Measurements from ENCODE around the gene POLR2H.
A peak's percentile ranks its signal among the peaks of the same experiment; 100 is the strongest.

The POLR2H gene

DNA sequence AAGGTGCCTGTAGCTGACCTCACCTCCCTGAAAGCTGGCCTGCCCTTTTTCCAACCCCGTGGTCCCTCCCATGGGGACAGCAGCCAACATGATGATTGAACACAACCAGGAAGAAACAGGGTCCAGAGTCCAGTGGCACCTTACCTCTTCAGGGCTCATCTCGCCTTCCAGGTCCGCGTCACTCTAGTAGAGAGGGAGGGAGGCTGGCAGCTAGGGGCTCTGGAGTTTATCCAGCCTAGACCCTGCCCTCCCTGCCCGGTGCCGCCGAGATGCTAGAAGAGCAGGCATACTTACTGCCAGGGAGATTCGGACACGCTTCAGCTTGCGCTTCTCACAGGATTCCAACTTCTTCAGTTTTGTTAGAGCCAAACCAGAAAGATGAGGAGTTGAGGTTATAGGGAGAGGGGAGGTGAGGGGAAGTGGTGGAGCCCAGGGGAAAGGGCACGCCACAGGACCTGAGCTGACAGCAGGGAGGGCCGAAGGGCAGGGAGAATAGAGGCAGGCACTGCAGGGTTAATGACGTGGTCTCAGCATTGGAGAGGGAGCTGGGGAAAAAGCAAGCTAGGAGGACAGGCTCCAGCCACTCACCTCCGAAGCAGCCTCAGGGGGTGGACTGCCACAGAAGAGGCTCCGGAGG lies 9.2 kb upstream of the POLR2H start:
- peak; percentile 37 for DNase-seq (ENCODE audit: low spot score)

DNA sequence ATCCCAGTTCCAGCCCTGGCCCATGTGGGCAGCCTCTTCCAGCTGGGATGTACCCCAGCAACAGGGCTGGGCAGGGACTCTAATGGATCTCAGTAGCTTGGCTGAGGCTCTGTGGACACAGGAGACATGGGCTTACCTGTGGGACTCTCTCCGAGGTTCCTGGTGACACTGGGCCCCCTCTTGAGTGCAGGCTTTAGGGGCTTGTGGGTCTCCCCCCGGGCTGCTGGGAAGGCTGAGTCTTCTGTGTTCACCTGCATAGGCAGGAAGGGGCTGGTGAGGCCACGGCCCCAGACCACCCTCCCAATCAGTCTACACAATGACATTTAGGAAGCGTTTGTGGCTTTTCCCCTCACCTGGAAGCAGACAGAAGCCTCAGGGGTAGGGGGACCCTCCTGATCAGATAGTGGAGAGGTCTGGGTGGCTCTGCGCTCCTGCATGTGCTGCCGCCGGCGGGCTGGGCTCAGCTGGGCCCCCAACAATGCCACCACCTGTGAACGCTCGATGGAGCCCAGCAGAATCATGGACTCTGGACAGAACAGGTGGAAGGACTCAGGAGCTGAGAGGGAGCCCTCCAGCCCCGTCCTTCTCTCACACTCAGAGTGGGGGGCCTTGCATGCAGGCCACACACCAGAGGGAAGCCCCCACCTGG lies 8.5 kb upstream of the POLR2H start:
- no peak for DNase-seq (ENCODE audit: low spot score)

DNA sequence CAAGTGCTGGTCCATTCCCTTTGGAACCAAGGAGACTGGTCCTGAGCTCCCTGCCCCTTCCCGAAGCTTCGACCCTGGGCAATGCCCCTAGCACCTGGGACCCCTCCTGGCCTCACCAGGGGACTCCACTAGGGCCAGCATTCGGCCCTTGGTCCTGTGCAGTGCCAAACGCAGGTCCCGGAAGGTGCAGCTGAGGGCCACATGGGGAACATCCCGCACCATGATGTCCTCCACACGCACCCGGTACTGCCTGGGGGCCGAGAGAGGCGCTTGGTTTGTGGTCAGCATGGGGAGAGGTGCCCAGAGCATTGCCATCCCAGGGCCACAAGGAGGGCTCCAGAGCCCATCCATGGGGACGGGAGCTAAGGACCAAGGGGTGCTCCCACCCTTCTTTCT lies 8.0 kb upstream of the POLR2H start:
- DNase-seq (ENCODE audit: low spot score) = no peak

DNA sequence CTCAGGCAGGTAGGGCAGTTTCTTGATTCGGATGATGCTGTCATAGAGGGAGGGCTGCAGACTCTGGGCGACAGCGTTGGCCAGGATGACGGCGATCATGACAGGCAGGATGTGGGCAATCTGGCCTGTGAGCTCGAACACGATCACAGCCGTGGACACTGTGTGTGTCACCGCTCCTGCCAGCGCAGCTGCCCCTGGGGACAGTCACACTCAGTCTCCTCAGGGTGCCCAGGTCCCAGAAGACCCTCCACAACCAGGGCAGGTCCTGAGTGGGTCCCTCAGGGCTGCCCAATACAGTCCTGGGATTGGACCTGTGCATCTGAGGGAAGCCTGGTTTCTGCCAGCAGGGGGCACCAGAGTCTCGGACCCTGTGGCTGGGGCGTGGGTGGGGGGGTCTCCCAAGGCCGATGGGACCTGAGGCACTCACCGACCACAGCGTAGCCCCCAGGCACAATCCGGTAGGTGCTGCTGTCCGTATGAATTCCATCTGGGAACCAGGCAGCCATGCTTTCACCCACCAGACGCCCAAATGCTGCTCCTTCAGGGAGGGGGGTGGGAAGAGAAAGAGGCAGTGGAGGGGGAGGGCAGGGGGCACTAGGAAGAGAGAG lies 7.3 kb upstream of the POLR2H start:
- DNase-seq (ENCODE audit: low spot score) = no peak

DNA sequence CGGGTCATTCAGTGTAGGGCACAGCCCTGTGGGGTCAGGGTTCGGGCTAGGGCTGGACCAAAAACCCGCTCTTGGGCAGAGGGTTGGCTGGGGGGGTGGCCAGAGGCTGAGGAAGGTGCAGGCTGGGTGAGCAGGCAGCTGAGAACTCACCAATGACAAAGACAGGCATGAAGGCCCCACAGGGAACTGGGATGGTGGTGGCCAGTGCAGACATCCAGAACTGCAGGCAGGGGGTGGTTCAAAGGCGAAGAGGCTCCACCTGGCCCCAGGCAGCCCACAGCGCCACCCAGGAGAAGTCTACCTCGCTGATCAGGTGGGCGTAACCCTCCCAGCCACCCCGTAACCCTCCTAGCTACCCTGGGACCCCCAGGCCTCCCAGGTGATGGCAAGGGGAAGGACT lies 6.8 kb upstream of the POLR2H start:
- peak; percentile 50 for DNase-seq (ENCODE audit: low spot score)

DNA sequence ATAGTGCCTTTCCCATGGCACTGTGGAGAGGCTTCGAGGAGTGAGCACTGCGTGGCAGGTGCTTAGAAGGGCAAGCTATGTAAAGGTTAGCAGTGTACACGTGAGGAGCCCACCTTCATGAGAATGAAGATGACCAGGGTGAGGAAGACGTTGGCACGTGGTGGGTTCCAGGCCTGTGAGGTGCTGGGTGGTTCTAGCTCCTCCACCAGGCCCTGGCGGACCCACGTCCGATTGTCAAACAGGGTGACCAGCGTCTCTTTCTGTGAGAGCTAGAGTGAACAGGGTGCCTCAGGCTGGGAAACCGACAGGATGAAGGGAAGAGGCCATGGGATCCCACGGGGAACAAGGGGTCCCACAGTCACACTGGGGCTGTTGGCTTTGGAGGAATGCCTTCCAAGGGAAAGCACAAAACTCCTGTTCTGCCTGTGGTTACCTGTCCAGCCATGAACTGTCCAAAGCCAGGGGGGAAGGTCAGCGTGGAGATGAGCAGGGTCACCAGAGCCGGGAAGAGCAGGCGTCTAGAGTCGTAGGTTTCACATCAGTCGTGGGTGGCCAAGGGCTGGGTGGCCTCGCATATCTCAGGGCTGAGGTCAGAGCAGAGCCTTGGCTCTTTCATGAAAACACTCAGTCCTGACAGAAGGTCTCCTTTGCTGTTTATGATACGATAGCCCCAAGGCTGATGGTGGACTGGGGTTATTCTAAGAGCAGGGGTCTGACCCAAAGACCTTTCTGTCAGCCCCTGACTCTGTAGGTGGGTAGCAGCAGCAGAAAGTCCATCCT lies 6.1 kb upstream of the POLR2H start:
- DNase-seq (ENCODE audit: low spot score) = peak; percentile 61

DNA sequence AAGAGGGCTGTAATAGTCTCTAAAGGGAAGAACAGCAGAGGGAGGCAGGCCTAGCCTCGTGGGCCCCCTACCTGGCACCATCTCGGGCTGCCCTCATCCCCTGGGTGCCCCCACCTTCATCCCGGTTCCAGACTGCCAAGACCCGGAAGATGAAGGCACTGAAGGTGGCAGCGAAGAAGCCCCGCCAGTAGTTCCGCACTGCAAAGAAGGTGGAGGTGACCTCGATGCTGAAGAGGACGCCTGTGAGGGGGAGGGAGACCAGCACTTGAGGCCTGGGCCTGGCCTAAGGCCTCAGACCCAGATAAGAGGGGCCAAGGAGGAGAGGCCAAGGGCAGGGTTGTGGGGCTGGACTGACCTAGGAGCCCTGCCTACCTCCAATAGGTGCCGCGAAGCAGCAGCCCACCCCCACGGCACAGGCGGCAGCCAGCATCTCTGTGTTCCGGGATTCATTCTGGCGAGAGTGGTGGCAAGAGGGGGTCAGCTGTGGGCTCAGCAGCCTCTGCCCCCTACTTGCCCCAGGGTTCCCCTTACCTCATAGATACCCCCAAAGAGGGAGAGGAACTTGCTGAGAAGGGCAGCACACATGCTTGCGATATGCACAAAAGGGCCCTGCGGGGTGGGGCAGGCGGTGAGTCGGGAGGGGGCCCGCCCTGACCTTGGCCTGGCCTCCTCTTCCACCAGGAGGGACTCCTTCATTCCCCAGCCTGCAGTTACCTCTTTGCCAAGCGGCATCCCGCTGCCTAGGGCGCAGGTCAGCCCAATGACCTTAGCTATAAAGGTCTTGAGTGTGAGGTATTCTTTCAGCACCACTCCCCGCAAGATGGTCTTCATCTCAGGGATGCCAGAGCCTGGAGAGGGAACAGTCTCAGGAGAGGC lies 4.0 kb upstream of the POLR2H start:
- DNase-seq (ENCODE audit: low spot score) = peak; percentile 55

DNA sequence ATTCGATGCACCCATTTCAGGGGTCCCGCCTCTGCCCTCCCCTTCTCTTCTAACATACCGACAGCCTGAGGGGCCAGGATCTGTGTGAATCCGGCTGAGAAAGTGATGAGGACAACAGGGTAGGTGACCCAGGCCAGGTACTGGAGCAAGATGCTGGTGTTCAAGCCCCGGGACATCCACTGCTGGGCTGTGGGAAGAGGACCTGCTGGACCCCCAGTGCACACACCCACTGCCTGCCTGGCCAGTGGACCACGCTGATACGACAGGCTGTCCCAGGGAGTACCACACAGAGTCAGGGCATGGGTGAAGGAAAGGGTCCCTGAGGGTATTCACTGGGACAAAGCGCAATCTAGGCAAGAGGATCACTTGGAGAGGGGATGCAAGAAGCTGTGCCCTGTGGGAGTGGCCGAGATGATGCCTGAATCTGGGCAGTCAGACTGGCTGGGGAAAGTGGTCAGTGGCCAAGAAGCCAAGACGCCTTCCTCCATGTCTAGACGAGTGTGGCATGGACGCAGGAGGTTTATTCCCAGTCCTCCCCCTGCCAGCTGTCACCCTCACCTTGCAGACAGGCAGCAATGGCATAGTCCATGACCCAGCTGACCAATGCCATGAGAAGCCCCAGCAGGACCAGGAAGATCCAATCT lies 3.3 kb upstream of the POLR2H start:
- peak; percentile 52 for DNase-seq (ENCODE audit: low spot score)

DNA sequence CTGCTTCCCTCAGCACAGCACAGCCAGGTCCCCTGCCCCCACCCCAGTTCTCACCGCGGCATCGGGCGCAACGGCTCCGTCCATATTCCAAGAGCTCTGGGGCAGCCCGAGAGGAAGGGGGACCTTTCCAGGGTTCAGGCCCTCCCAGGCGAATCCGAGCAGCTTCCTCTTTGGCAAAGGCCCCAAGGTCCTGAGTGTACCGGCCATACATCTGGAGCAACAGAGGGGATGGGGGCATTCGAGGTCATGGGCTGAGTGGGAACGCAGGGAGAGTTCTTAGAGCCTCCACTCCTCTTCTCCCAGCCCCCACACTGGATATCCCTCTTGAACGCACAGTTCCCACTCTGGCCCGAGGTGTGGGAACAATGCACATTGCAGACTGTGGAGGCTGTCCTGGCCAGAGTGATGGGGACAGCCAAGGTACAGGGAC lies 2.6 kb upstream of the POLR2H start:
- DNase-seq (ENCODE audit: low spot score) = peak; percentile 63

DNA sequence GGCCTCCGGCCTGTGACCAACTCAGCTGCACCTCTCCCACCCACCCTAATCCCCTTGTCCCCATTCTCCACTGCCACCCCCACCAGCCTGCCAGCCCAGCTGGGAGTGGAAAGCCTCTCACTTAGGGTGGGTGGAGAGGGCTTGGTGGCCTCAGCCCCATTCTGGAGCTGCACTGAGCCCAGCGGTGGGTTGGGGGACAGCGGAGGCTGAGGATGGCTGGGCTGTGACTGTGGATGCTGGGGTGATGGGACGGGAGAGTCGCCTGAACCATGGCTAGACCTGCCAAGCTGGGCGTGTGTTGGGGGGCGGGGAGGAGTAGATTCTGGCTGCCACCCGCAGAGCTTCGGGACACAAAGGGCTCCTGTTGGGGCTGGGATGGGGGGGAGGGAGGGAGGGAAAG lies 1.9 kb upstream of the POLR2H start:
- peak; percentile 57 for DNase-seq (ENCODE audit: low spot score)

DNA sequence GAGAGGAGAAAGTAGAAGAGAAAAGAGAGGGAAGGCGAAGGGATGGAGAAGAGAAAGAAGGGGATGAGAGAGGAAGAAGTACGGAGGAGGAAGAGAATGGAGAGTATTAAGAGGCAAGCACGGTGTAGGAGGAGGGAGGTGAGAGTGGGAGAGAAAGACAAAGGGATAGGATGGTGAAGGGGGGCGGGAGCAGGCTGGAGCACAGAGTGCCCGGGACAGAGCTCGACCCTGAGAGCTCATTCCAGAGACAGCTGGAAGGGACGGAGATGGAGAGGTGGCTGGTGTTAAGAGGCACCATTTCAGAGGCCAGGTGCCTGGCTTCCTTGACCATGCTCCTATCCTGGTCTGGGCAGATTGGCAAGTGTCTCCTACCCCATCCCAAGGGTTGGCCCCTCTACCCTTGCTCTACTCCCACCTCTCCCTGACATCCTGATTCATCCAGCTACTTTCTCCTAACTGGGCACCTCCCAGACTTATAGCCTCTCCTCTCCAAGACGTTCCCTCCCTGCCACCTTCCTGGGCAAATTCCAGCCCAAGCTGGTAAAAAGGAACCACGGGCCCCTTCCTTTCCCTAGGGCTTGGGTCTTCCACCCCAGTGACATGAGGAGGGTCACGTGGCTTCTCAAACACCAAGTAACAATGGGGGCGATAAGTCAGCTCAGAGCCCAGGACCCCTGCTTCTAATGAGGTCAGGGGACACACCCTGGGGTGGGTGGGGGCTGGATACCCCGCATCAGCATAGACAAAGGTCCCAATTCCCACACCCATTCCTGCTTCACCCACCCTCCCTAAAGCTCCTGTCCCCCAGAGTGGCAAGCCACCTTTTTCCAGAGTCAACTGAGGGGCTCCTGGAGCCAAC lies 1.2 kb upstream of the POLR2H start:
- peak; percentile 59 for DNase-seq (ENCODE audit: low spot score)

DNA sequence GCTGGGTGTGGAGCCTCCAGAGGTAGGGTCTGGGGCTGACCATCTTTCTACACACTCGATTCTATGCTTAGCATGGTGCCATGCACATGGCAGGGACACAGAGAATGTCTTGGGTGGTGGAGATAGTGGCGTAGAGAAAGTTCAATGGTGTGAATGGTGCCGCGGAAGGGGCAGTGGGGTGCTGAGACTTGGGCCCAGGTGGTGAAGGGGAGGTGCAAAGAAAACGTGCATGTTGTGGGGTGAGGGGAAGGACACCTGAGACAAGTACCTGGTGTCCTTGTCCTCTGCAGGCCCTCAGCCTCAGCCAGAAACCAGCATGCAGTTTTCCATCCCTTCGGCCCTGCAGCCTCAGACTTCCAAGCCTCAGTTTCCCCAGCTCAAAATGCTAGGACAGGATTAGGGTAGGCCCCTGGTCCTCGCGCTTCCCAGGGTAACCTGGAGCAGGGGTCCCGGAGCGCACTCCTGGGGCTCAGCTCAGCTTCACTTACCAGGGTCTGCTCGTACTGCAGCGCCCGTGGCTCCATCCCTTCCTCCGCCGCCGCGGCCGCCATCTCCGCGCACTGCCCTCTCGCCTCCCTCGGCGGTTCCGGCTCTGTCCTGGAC lies 480 bp upstream of the POLR2H start:
- no peak for DNase-seq (ENCODE audit: low spot score)

DNA sequence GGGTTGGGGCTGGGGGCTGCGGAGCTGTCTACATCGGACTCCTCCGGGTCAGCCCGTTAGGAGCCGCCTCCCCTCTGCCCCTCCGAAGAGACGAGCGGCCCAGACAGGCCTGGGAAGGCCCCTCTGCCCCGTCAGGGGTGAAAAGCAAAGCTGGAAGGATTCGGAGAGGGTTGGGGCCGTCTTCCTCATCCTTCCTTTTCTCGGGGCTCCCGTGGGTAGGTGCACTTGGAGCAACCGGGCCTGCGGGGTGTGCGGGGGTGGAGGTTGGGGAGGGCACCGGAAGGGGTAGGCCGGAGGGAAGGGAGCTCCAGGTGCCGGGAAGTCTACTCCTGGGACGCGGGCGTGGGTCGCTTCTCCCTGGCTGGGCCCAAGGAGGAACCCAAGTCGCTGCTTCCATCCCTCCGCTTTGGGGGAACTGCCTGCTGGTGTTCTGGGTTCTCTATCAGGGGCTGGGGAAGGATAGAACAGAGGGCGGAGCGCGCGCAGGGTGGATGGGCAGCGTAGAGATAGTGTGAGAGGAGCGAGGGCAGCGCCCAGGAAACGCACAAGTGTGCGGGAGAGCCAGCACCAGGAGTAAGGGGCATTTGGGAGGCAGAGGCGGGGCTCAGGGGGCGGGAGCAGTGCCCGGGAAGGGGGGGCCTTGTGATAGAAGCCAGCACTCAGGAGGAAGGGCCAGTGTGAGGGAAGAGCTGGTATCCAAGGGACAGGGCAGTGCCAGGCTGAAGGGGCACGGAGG lies 590 bp downstream of the POLR2H start:
- peak; percentile 78 for DNase-seq (ENCODE audit: low spot score)

DNA sequence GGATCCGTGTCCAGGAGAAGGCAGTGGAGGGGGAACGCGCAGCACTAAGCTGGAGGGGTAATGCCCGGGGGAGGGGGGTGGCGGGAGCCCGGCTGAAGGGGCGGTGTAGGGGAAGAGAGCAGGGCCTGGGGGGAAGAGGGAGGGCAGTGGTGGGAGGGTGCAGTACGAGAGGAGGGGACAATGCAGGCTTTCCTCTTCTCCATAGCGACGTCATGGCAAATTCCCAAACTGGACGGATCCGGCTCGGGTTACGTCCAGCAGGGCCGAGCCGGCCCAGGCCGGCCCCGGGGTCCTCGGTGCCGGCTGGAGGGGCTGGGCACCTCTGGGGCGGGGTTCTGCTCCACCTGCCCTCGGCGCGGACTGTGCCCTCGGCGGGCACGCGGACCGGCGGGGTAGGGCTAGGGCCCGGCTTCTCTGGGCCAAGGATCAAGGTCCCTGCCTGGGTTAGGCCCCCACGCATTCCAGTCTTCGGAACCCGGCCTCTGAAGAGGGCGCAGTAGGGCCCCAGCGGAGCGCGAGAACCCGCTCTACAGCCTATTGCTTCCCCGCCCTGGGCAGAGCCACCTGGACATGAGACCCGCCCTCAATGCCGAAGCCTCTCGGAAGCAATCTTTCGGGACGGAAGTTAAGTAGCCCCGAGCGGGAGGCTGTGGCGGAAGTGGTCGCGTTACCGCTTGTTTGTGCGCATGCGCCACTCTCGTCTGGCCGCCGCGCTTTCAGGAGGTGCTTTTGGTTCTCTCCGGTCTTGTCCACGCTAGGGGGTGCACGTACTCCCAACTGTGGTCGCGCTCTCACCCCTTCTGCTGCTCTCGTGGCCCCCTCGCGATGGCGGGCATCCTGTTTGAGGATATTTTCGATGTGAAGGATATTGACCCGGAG lies 1.4 kb downstream of the POLR2H start:
- peak; percentile 97 for DNase-seq (ENCODE audit: low spot score)

DNA sequence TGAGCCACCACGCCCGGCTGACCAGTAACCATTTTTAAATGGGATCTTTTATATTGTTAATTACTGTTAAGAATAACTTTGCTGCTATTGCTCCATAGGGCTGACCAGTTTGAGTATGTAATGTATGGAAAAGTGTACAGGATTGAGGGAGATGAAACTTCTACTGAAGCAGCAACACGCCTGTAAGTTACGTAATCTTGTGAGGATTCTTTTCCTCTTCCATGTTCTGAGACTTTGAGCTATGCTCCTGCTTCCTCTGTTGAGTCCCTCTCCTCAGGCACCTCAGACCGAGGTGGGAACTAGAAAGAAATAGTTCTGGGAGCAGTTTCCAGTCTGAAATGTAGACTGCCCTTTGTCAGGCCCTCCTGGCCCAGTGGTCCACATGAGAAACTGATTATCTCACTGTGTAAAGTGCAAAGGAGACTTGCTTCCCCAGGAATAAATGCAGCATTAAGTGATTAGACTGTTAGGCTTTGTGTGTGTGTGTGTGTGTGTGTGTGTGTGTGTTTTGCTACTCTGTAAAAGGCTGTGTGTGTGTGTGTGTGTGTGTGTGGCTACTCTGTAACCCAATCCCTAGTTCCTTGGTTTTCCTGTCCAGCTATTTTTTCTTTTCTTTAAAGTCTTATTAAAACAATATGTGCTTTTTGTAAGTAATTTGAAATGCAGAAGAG lies 5.2 kb downstream of the POLR2H start:
- DNase-seq (ENCODE audit: low spot score) = no peak

DNA sequence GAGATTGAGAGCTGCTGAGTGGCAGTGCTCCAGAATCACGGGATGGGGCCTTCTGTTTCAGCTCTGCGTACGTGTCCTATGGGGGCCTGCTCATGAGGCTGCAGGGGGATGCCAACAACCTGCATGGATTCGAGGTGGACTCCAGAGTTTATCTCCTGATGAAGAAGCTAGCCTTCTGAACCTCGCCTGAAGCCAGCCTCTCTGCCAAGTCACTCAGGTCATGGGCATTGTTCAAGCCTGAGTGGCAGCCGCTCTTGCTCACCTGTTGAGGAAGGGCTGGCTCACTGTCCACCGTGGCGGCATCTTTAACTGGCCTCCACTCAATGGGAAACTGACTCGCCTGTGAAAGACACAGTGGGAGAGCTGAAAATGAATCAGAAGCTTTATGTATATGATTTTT lies 6.6 kb downstream of the POLR2H start:
- peak; percentile 50 for DNase-seq (ENCODE audit: low spot score)

DNA sequence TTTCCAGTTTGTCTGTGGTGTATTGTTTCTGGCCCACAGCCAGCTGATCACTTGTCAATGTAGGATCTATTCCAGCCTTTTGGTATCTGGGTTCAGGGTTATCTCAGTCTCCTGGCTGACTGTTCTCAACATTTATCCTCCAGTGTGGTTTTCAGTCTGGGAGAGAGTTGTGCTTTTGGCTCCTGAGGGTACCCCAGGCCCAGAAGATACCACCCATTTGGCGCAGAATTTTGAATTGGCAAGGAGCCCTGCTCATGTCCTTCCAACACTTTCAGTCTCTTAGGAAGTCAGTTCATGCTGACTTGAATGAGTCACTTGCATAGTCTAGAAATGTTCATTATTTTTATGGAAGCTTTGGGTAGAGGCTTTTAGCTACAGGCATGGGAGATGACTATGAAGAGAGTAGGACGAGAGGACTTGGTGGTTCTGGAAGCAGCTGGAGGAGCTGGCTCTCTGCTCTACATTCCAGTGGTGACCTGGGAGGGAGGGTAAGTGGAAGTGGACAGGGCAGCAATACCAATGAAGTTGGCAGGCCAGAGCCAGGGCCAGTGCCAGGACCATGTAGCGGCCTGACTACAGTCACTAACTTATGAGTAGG lies 7.2 kb downstream of the POLR2H start:
- peak; percentile 56 for DNase-seq (ENCODE audit: low spot score)
